Renal cortex interstitium (tissue), 11 donors: ENCODE results near the gene TNFSF10. TPM values are rescaled to one million over a fixed set of nuclear protein-coding genes. Genes with fewer than 3 reads are reported as not detected.

Experiments
- DNase-seq, 11 donors: peaks; one replicate each; pipeline ENCODE4 v3.0.0-alpha.2; 2013; ENCODE audit warnings: low read depth in 9 of 11, low spot score in 4 of 11; ENCODE audit errors: extremely low read depth in 1 of 11
- polyA plus RNA-seq, 3 donors: library from polyadenylated mRNA; unstranded; fragments of 120-200 nt; gene quantifications; one replicate each; pipeline ENCODE4 v1.2.1, GENCODE V29; 2013; ENCODE audit not compliant: insufficient read length in 3 of 3

TNFSF10 gene
- polyA plus RNA-seq, 3 donors, result 25.9 to 70.5 (median 48.7) TPM

- DNase-seq, result no peak
Measured at GRCh38 chr3:172551874-172552273, 28.6 kb upstream of the TNFSF10 start.

GRCh38 chr3:172550347-172550943, 27.2 kb upstream of the TNFSF10 start:
- DNase-seq, result no peak

GRCh38 chr3:172549144-172549543, 25.9 kb upstream of the TNFSF10 start:
- DNase-seq, result no peak

- no peak for DNase-seq
Measured at GRCh38 chr3:172546628-172547214, 23.5 kb upstream of the TNFSF10 start.

GRCh38 chr3:172546105-172546504, 22.9 kb upstream of the TNFSF10 start:
- no peak for DNase-seq

- no peak for DNase-seq
Measured at GRCh38 chr3:172544404-172544803, 21.2 kb upstream of the TNFSF10 start.

- DNase-seq, result no peak
Measured at GRCh38 chr3:172543884-172544283, 20.7 kb upstream of the TNFSF10 start.

GRCh38 chr3:172543419-172543818, 20.2 kb upstream of the TNFSF10 start:
- no peak for DNase-seq

GRCh38 chr3:172542999-172543398, 19.8 kb upstream of the TNFSF10 start:
- DNase-seq, result no peak

GRCh38 chr3:172541945-172542488, 18.8 kb upstream of the TNFSF10 start:
- DNase-seq, result no peak

- DNase-seq, result no peak
Measured at GRCh38 chr3:172540049-172540448, 16.8 kb upstream of the TNFSF10 start.

GRCh38 chr3:172539273-172539672, 16.0 kb upstream of the TNFSF10 start:
- DNase-seq, result no peak

- DNase-seq, result no peak
Measured at GRCh38 chr3:172538368-172539151, 15.3 kb upstream of the TNFSF10 start.

GRCh38 chr3:172537507-172538158, 14.4 kb upstream of the TNFSF10 start:
- DNase-seq, result no peak

- DNase-seq, result no peak
Measured at GRCh38 chr3:172536993-172537419, 13.8 kb upstream of the TNFSF10 start.

- DNase-seq, result no peak
Measured at GRCh38 chr3:172536505-172536904, 13.3 kb upstream of the TNFSF10 start.

GRCh38 chr3:172530566-172530965, 7.3 kb upstream of the TNFSF10 start:
- no peak for DNase-seq

- DNase-seq, result no peak
Measured at GRCh38 chr3:172530101-172530561, 6.9 kb upstream of the TNFSF10 start.

GRCh38 chr3:172528677-172529076, 5.4 kb upstream of the TNFSF10 start:
- DNase-seq, result no peak

- DNase-seq, result no peak
Measured at GRCh38 chr3:172527306-172527705, 4.1 kb upstream of the TNFSF10 start.
